Measurements from ENCODE around the gene SH2D3A. TPM values are rescaled to one million over a fixed set of nuclear protein-coding genes. Genes with fewer than 3 reads are reported as not detected.
"Not testable (repeated sequence)": the region's sequence is repeated elsewhere in the genome, so short reads cannot be mapped to it uniquely, and the experiment has no call there.

The SH2D3A gene
- total RNA-seq, 1 experiment from 2014 or later, result 76.7 TPM

- ChIA-PET CTCF (no interaction called here), POLR2A (interaction anchor here (0.6 to 1.0 kb wide), 4 partner anchors 10 to 297 kb away, joined by 3 to 4 read pairs (median 3); no protein-coding TSS in a partner anchor)
- Mint-ChIP-seq H3K4me3 (ENCODE audit: unreplicated experiment) (peak overlapping the region; percentile 49), H3K4me1 (ENCODE audit: insufficient read depth, unreplicated experiment) (peaks cover 7% of the 10 kb centered on the region), H3K27ac (ENCODE audit: low read depth, unreplicated experiment) (peak overlapping the region; percentile 10), H3K9me3 (ENCODE audit: unreplicated experiment) (no peaks in the 10 kb centered on the region), H3K27me3 (ENCODE audit: insufficient read depth, unreplicated experiment) (no peaks in the 10 kb centered on the region), H3K36me3 (ENCODE audit: insufficient read depth, unreplicated experiment) (no peaks in the 10 kb centered on the region)
- DNase-seq (ENCODE audit: unreplicated experiment), result peak; percentile 84
- no TSS peak for BruUV-seq (replicated peaks)
- TF ChIP-seq, protein P1, sequence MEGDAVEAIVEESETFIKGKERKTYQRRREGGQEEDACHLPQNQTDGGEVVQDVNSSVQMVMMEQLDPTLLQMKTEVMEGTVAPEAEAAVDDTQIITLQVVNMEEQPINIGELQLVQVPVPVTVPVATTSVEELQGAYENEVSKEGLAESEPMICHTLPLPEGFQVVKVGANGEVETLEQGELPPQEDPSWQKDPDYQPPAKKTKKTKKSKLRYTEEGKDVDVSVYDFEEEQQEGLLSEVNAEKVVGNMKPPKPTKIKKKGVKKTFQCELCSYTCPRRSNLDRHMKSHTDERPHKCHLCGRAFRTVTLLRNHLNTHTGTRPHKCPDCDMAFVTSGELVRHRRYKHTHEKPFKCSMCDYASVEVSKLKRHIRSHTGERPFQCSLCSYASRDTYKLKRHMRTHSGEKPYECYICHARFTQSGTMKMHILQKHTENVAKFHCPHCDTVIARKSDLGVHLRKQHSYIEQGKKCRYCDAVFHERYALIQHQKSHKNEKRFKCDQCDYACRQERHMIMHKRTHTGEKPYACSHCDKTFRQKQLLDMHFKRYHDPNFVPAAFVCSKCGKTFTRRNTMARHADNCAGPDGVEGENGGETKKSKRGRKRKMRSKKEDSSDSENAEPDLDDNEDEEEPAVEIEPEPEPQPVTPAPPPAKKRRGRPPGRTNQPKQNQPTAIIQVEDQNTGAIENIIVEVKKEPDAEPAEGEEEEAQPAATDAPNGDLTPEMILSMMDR (IDR thresholded peaks at IDR 0.05; ENCODE audit: unreplicated experiment), result no peak
- intact Hi-C loops (cut with micrococcal nuclease), result no loop called here
Observed at GRCh38 chr19:6800991-6801484, 33.8 kb upstream of the SH2D3A start.

DNA sequence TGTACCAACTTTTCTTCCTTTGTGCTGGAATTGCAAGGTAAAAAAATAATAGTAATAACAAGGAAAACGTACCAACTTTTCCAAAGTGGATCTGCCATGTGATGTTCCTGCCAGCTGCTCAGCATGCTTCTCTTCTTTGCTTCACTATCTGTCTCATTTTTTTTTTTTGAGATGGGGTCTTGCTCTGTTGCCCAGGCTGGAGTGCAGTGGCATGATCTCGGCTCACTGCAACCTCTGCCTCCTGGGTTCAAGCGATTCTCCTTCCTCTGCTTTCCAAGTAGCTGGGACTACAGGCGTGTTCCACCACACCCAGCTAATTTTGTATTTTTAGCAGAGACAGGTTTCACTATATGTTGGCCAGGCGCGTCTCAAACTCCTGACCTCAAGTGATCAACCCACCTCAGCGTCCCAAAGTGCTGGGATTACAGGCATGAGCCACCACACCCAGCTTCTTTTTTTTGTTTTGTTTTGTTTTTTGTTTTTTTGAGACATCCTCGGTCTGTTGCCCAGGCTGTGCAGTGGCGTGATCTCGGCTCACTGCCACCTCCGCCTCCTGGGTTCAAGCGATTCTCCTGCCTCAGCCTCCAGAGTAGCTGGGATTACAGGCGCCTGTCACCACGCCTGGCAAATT lies 33.0 kb upstream of the SH2D3A start:
- H3K36me3 Mint-ChIP-seq (ENCODE audit: insufficient read depth, unreplicated experiment); DNase-seq (ENCODE audit: unreplicated experiment); CTCF ChIA-PET; H3K27me3 Mint-ChIP-seq (ENCODE audit: insufficient read depth, unreplicated experiment); BruUV-seq (replicated peaks); H3K4me1 Mint-ChIP-seq (ENCODE audit: insufficient read depth, unreplicated experiment); H3K9me3 Mint-ChIP-seq (ENCODE audit: unreplicated experiment); intact Hi-C loops (cut with micrococcal nuclease): not testable (repeated sequence)
- POLR2A ChIA-PET, result interaction anchor here (0.6 to 1.0 kb wide), 3 partner anchors 9 to 296 kb away, joined by 3 to 4 read pairs (median 3); no protein-coding TSS in a partner anchor
- Mint-ChIP-seq H3K27ac (ENCODE audit: low read depth, unreplicated experiment) (peak overlapping the region; percentile 10), H3K4me3 (ENCODE audit: unreplicated experiment) (peak overlapping the region; percentile 49)

- BruUV-seq (replicated peaks), result no TSS peak
- Mint-ChIP-seq H3K27ac (ENCODE audit: low read depth, unreplicated experiment) (no peak overlapping the region), H3K4me1 (ENCODE audit: insufficient read depth, unreplicated experiment) (peaks cover 7% of the 10 kb centered on the region), H3K27me3 (ENCODE audit: insufficient read depth, unreplicated experiment) (peaks cover under 1% of the 10 kb centered on the region), H3K9me3 (ENCODE audit: unreplicated experiment) (peaks cover 8% of the 10 kb centered on the region), H3K36me3 (ENCODE audit: insufficient read depth, unreplicated experiment) (no peaks in the 10 kb centered on the region), H3K4me3 (ENCODE audit: unreplicated experiment) (no peak overlapping the region)
- intact Hi-C loops (cut with micrococcal nuclease), result no loop called here
- POLR2A ChIA-PET, result no interaction called here
- CTCF ChIA-PET, result interaction anchor here (0.6 kb wide), 1 partner anchor 674 kb away, joined by 3 read pairs; no protein-coding TSS in a partner anchor
- no peak for DNase-seq (ENCODE audit: unreplicated experiment)
- TF ChIP-seq, protein P1 (IDR thresholded peaks at IDR 0.05; ENCODE audit: unreplicated experiment), result no peak
Observed at GRCh38 chr19:6797646-6798045, 30.4 kb upstream of the SH2D3A start.

GRCh38 chr19:6796278-6796677 lies 29.0 kb upstream of the SH2D3A start:
- no peak for DNase-seq (ENCODE audit: unreplicated experiment)
- Mint-ChIP-seq H3K4me1 (ENCODE audit: insufficient read depth, unreplicated experiment) (peaks cover 7% of the 10 kb centered on the region), H3K4me3 (ENCODE audit: unreplicated experiment) (no peak overlapping the region), H3K36me3 (ENCODE audit: insufficient read depth, unreplicated experiment) (no peaks in the 10 kb centered on the region), H3K27me3 (ENCODE audit: insufficient read depth, unreplicated experiment) (peaks cover 14% of the 10 kb centered on the region), H3K27ac (ENCODE audit: low read depth, unreplicated experiment) (no peak overlapping the region), H3K9me3 (ENCODE audit: unreplicated experiment) (peaks cover 14% of the 10 kb centered on the region)
- CTCF ChIA-PET, result interaction anchor here (0.6 kb wide), 1 partner anchor 98 kb away, joined by 5 read pairs; no protein-coding TSS in a partner anchor
- POLR2A ChIA-PET, result no interaction called here
- no TSS peak for BruUV-seq (replicated peaks)
- intact Hi-C loops (cut with micrococcal nuclease), result no loop called here
- TF ChIP-seq, protein P1 (IDR thresholded peaks at IDR 0.05; ENCODE audit: unreplicated experiment), result no peak
